SKM-1 treated with dmso at 0.1 percent for 144 hours (cell line): Measurements from ENCODE around the gene PTPRD.

Source experiments
- DNase-seq: peaks from one replicate; lab custom pipeline; 2025; ENCODE audit not compliant: unreplicated experiment; lab: John Stamatoyannopoulos, UW

Gene PTPRD

DNA sequence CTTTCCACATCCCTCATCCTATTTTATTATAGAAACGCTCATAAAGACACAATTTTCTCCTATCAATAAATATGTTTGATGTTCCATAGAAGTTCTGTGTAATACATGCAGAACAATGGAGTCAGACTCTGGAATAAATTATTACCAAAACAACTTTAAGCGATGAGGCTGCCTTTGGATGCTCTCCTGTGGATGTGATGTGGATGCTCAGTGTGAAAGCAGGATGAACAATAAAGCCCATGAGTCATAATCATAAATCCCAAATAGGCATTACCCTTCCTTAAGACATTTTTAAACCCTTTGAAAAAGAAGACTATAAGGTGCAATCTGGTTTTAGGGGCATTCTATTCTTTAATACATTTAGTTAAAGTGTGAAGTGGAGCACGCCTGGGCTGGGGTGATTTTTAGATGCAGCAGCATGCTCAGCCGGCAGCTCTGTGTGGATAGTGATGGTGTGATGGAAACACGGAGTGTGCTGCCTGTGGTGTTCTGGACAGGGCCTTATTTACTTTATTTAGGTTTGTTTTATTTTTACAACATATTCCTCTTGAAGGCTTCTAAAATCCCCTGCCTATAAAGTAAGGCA, 991.4 kb downstream of the PTPRD start:
- no peak for DNase-seq

DNA sequence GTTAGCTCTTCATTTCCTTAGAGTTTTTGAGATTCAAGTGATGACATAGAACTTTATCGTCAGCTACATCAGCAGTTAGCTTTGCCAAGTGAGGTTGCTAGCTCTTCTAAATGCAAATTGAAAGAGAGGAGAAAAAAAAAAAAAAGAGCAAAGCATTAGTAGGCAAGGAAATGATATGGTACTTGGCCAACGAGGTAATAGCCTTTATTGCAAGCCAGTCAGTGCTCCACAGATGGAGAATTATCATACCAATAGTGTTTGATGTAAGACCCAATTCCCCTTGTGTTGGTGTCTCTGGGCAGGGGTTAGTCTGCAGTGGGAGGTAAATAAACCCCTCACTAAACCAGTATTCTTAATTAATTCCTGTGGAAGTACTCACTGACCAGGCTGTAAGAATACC, 992.1 kb downstream of the PTPRD start:
- no peak for DNase-seq

DNA sequence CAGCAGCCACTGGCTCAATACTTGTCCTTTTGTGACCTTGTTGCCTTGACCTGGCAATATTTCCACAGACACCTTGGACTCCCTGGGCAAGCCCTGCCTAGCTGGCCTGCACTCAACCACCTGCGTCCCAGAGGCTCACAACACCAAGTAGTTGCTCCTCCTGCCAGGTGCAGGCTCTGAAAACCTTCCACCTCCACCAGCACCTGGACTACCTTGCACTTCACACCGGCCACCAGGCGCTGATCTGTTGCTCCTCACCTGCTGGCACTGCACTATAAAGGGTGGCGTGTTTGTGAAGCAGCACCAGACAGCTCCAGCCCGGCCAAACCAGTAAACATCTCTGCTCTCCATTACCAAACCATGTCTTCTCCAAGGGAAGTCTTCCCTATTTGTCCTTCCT, 997.7 kb downstream of the PTPRD start:
- no peak for DNase-seq

DNA sequence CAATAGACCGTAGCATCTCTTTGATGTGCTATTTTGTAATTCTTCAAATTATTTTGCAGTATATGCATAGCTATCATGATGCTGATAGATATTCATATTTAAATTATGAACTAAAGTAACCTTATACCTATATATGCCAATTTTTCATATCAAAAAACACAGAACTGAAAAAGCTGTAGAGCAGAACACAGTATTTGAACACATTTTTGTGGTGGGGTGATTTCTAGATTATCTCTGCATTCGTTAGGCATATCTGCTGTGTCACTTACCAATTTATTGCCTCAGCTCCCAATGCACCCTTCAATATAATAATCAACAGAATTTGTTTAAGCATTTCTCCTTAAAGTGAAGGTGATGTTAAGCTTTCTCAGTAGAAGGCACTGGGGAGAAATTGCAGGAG, 998.2 kb downstream of the PTPRD start:
- no peak for DNase-seq

DNA sequence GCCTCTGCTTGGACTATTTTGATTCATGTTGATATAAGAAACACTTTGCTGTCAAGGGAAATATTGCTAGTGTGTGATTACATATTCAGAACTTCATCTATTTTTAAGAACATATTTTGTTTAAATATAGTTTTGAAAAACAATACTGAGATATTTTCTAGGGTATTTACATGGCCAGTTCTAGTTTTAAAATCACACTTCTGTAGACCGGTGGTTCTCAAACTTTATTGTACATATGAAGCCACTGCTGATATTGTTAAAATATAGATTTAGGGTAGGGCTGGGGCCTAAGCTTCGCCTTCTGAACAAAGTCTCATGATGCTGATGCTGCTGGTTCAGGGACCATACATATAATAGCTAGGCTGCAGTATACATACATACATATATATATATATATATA, 1000.0 kb downstream of the PTPRD start:
- no peak for DNase-seq

DNA sequence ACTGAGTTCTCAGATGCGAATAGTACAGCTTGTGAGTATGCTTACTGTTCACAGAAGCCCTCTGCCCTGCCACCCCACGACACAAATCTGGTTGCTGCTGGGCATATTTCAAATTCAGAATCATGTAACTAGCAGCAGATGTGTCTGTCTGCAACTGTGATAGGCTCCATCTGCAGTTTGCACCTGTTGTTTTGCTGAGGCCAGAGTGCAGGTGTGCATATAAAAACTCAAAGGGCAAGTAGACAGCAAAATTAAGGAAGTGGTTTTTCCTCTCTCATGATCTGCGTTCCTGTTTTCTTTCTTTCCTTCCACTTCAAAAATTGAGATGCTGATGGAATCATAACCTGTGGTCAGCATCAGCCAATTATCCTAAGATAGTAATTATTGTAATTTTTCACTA, 1000.5 kb downstream of the PTPRD start:
- no peak for DNase-seq

DNA sequence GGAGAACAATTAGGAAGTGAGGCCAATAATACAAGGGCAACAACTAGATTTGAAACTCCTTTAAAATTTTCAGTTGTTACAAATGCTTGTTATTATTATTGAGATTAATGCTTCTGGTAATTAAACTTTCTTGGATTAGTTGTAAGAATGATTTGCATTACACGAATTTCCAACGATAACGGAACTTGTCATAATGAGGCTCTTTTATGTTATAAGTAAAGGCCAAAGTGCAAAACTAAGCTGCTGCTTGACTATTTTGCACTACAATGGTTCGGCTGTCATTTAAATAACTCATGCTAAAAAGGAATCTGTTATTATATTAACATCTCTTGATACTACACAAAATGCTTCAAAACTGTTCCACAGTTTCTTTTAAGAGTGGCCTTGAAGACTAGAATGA, 1007.1 kb downstream of the PTPRD start:
- DNase-seq: no peak

DNA sequence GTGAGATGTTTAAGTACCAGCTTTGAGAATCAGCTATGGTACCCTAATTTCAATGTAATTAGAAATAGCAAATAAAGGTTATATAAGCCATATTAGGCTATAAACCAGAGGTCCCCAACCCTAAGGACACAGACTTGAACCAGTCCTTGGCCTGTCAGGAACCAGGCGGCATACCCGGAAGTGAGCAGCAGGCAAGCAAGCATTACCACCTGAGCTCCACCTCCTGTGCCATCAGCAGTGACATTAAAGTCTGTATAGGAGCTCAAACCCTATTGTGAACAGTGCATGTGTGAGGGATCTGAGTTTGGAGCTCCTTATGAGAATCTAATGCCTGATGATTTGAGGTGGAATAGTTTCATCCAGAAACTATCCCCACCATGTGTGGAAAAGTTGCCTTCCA, 1009.5 kb downstream of the PTPRD start:
- no peak for DNase-seq

DNA sequence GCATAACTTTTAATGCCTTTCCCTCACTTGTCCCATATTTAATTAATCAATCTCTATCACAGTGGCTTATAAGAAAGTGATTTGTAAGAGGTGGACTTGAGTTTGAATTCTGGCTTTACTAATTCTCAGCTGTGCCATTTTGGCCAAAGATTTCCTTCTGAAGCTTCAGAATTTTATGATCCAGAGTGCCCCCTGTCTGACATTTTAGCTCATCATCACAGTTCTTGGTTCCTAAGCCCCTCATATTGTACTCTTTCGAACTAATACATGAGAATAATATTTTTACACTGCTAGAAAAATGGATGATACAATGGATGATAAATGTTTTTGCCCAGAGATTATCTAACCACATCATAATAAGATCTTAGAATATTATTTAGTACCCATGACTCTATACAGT, 1014.1 kb downstream of the PTPRD start:
- no peak for DNase-seq

DNA sequence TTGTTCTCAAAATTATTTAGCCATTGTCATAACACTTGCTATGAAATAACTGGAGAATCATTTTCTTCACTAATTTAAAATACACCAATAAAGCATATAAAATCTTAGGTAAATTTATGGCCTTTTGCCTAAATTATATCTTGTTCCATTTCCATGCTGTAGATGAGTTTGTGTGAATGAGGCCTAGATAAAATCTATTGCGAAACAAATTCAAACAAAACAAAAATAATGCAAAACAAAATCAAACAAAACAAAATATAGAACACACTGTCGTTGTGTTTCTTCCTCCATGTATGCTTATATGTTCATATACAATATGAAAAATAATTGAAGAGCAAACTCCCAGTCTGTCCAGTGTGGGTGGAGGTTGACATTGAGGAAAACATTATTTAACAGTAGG, 1020.7 kb downstream of the PTPRD start:
- no peak for DNase-seq

DNA sequence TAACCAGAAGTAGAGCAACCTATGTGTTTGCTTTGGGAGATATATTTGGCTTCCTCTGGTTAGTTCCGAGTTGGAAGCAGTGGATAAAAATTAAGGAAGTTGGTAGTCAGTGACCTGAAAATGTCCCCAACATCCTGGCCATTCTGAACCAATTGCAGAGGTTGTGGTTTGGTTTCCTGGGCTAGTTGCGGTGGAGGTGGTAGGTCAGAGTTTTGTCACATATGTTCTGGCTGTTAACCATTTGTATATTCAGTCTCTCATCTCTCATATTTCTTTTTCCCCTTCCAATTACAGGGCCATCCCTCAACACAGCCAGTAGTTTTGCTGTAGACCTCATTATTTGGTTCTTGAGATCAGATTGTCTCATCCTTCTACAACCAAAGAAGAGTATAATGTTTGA, 1026.9 kb downstream of the PTPRD start:
- peak; percentile 88 for DNase-seq

DNA sequence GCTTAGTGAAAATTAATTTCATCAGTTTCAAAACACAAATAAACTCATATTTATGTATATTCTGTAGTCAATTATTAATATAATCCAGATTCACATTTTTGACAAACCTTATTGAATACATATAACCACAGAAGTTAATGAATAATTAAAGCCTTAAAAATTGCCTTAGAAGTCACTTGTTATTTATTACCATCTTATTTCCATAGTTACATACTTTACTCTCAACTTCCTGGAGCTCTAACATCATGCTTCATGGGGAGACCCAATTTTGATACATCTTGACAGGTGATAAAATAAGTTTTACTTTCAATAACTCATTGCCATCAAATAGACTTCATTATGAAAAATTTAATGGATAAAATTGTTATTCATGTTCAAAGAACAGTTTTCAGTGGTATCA, 1038.7 kb downstream of the PTPRD start:
- DNase-seq: no peak

DNA sequence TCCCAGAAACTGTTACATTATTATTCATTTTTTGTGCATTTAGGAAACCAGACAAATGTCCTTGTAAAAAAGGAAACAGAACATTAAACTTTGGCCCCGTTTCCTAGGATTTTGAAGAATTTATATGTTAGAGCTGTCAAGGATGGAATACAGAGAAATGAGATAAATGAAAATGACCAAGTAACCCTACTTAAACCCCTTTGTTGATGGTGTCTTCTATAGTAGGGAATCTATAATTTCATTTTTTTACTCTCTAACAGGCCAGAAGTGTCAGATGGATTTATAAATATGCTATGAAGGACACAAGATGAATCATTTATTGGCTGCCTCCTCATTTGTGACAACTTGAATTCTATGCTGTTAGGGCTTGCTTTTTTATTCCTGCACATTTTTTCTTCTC, 1047.1 kb downstream of the PTPRD start:
- no peak for DNase-seq

DNA sequence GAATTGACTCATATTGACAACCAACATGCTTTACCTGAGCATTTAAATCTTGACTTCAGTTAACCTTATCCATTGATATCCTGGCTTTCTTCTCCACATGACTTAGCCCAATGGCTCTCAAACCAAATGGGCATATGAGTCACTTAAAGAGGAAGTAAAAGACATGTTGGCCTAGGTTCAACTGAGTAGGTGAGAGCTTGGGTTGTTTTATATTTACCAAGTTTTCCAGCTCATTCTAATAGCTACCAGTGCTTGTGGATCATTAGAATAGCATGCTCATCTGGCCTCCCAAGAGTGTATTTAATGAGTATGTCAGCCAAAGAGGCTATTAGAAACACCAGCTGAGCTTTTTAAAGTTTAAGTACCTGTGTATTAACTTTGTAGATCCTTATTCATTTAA, 1049.0 kb downstream of the PTPRD start:
- DNase-seq: no peak

DNA sequence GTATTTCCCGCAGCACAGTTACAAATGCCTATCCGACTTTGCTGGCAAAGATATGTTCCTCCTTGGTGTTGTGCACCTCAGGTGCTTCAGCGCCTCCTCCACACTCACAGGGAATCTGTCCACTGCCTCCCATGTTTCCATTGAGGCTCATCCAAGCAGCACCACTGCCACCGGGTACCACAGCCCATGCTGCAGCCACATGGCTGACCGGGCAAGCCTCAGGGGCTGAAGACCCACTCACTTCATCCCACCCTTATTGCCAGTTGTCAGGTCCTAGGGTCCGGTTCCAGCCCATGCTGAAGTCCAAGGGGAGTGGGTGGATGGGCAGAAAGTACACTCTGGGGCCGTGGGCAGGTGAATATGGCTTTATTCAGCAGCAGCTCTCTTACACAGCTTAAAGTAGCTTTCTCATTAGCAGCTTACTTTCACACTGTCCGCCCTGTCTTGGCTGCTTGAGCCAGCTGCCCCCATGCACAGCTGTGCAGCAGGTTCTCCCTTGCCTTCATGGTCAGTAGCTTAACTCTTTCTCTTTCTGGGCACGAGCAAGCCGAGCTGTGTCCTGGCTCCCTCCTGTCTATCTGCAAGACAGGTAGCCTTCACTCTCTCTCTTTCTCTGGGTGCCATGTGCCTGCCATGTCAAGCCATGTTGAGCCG, 1052.3 kb downstream of the PTPRD start:
- no peak for DNase-seq

DNA sequence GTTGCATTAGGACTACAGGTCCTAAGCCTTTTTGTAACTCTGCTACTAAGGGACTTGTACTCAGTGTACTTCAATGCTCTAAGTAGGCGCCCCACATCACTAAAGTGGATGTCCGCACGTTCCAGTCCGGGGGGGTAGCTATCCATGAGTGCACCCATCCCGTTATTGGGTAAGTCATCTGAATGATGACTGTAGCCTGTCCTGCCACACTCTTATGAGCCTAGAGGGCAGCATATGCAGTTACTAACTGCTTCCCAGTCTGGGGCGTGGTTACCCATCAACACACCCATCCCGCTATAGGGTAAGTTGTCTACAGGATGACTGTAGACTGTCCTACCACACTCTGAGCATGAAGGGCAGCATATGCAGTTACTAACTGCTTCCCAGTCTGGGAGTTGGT, 1053.9 kb downstream of the PTPRD start:
- DNase-seq: no peak

DNA sequence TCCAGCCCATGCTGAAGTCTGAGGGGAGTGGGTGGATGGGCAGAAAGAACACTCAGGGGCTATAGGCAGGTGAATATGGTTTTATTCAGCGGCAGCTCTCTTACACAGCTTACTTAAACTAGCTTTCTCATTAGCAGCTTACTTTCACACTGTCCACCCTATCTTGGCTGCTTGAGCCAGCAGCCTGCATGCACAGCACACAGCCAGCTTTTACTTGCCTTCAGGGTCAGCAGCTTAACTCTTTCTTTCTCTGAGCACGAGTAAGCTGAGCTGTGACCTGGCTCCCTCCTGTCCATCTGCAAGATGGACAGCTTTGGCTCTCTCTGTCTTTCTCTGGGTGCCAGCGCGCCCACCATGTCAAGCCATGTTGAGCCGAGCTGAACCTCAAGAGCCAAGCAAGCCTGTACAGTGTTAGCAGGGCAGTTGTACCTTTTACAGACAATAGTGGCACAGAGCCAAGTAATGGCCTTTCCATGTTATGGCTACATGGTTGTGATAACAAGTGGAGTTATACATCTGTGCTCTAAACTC, 1054.9 kb downstream of the PTPRD start:
- no peak for DNase-seq

DNA sequence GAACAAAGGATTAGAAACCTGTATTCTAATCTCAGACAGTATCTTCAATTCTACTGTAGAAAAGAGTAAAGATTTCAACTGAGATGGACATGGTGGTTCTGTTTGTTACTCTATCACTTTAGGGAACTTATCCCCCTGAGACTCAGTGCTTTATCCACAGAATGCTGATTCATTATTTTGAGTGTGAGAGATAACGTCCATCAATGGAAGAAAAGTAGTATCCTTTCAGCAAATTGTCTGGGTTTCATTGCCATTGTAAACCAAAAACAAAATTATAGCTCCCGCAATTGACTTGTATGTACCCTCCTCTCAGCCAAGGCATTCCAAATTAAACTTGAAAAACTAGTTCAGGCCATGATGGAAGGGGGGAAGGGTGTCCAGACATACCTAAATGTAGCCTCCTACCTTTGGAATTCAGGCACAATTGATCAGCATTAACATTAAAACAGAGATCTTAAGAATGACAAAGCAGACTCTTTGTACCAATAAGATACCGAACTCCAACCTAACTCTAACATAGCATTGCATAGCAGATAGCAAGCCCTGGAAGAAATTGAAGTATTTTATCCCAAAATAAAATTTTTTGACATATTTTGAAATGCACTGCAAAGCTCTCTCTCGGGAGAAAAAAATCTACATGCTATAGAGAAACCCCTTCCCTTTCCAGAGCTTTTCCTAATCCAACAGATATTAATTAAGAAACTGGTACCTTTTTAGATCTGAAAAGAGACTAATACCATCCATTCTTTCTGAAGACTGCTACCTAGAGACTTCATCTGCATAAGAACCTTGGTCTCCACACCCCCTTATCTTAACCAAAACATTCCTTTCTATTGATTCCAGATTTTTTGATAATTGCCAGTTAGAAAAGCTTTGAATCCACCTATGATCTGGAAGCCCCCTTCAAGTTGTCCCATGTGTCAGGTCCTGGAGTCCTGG, 1055.7 kb downstream of the PTPRD start:
- DNase-seq: no peak

DNA sequence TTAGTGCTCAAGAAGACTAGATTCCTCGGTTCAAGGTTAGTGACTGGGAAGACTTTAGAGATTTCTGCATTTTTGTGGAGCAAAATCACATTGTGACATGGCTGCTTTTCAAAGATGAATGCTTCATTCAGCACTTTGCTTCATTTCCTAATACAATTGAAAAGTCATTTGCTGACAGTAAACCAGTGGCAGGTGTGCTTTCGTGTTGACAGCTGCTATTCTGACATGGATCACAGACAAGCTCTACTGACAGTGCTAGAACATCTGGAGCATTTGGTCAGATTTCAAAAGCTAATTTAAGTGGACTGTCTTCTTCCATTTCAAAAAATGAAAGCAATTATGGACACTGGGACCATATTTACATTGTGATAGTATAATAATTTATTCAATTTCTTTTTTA, 1060.1 kb downstream of the PTPRD start:
- no peak for DNase-seq

DNA sequence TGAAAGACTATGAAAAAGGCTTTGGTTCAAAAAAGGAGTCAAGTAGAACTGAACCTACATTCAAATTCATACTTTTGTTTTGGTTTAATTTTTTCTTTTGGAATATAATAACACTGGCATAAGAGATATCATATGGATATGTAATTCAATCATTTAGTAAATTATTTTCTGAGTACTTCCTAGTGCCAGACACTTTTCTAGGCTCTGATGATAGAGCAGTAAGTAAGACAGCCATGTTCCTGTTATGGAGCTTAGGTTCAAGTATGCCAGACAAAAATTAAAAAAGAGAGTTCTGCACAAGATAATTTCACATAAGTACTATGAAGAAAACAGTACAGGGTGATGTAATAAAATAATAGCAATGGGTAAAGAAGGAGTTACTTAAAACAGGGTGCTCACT, 1074.0 kb downstream of the PTPRD start:
- no peak for DNase-seq

DNA sequence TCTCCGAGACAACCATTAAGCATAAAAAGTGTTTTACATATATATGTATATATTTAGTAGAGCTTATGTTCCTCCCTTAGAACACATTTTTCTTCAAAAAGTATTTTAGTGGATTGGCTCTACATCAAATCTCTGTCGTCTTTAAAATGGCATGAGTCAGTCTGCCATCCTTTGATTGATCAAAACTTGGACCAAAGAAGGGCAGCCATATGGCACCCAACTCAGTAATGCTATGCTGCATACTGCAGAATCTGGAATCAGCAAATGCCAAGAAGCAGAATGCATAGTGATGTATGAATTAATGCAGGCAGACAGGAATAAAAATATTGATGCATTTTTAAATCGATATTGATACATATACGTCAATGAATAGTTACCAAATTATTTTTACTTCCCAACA, 1074.4 kb downstream of the PTPRD start:
- no peak for DNase-seq

DNA sequence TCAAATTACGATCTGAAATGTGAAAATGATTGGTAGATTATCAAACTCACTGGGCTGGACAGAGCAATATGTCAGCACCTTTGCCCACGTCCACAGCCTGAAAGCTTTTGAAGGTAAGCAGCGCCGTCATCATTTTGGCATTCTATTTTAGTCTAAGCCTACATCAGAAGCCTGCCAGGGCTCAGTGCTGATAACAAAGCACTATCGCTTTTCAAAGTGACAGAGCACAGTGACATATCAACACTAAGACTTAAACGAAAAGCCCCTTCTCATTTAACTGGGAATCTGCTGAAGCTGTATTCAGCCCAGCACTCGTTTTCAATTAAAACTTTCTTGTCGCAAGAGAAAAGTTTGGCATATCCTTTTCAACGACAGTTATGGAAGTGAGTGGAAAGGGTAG, 1076.3 kb downstream of the PTPRD start:
- DNase-seq: no peak
